IMR-90 (cell line): ENCODE measurements around the gene MAGED1. TPM values are rescaled to one million over a fixed set of nuclear protein-coding genes. Genes with fewer than 3 reads are reported as not detected.

ENCODE experiments used
- ATAC-seq: fragments of 200-7000 bp; cut with Tn5 transposase; 2 replicates; pipeline ENCODE4 v1.9.1; 2020; ENCODE audit warnings: low read depth, mild to moderate bottlenecking, moderate library complexity
- BruUV-seq: library from RNA; stranded (reverse); fragments of 400-500 nt; replicated peaks from 2 replicates; lab custom pipeline; 2021; lab: Mats Ljungman, UMichigan
- CTCF ChIA-PET: fragments of 300-600 bp; formaldehyde crosslinking; extraction: SDS; loops from one replicate; lab custom pipeline; 2021; ENCODE audit warnings: antibody characterized with exemption; lab: Yijun Ruan, JAX
- POLR2A ChIA-PET: fragments of 300-600 bp; sonication (Branson Sonifier 250); formaldehyde crosslinking; loops from one replicate; lab custom pipeline; 2022; ENCODE audit warnings: antibody characterized with exemption; ENCODE audit not compliant: unreplicated experiment; lab: Charles Lee
- DNase-seq: peaks from one replicate; pipeline ENCODE4 v3.0.0; 2013
- H2AFZ ChIP-seq: replicated peaks from 2 replicates; pipeline ENCODE3; 2013; ENCODE audit warnings: low read length, mild to moderate bottlenecking; ENCODE audit not compliant: poor library complexity
- H2AK5ac ChIP-seq: 2 replicates; pipeline ENCODE4 v1.6.1; 2013; ENCODE audit warnings: low read depth, low read length, inconsistent platforms
- H2AK9ac ChIP-seq: replicated peaks from 2 replicates; pipeline ENCODE3; 2013; ENCODE audit warnings: mild to moderate bottlenecking, low read depth, low read length, moderate library complexity; ENCODE audit not compliant: poor library complexity
- H2BK120ac ChIP-seq: 2 replicates; pipeline ENCODE4 v1.6.1; 2013; ENCODE audit warnings: low read depth, low read length, inconsistent platforms
- H2BK15ac ChIP-seq: 3 replicates; pipeline ENCODE4 v1.6.1; 2013; ENCODE audit warnings: low read depth, low read length, inconsistent platforms
- H2BK20ac ChIP-seq: 2 replicates; pipeline ENCODE4 v1.6.1; 2013; ENCODE audit warnings: low read depth, mild to moderate bottlenecking, inconsistent platforms, low read length, moderate library complexity
- H2BK5ac ChIP-seq: 2 replicates; pipeline ENCODE4 v1.6.1; 2013; ENCODE audit warnings: mild to moderate bottlenecking, low read depth, low read length, inconsistent platforms; ENCODE audit not compliant: poor library complexity, severe bottlenecking
- H3K14ac ChIP-seq: replicated peaks from 2 replicates; pipeline ENCODE4 v1.6.1; 2013; ENCODE audit warnings: low read depth, low read length, inconsistent platforms
- H3K18ac ChIP-seq: 2 replicates; pipeline ENCODE4 v1.6.1; 2013; ENCODE audit warnings: low read depth, low read length, control low read depth
- H3K23ac ChIP-seq: 2 replicates; pipeline ENCODE4 v1.6.1; 2013; ENCODE audit warnings: low read depth, low read length, inconsistent platforms
- H3K27ac ChIP-seq: 2 replicates; pipeline ENCODE4 v1.5.1; 2013; ENCODE audit warnings: mild to moderate bottlenecking, control low read depth, low read length; ENCODE audit not compliant: insufficient read depth
- H3K27me3 ChIP-seq: 2 replicates; pipeline ENCODE4 v1.6.1; 2013; ENCODE audit warnings: low read length; ENCODE audit not compliant: control insufficient read depth, insufficient read depth
- H3K36me3 ChIP-seq: 2 replicates; pipeline ENCODE4 v1.6.1; 2013; ENCODE audit warnings: low read length, mixed read lengths; ENCODE audit not compliant: control insufficient read depth, insufficient read depth
- H3K4ac ChIP-seq: 2 replicates; pipeline ENCODE4 v1.6.1; 2013; ENCODE audit warnings: low read depth, low read length, inconsistent platforms
- H3K4me1 ChIP-seq: 2 replicates; pipeline ENCODE4 v1.6.1; 2013; ENCODE audit warnings: low read length, mixed read lengths; ENCODE audit not compliant: control insufficient read depth, insufficient read depth
- H3K4me2 ChIP-seq: 2 replicates; pipeline ENCODE4 v1.6.1; 2013; ENCODE audit warnings: low read depth, mild to moderate bottlenecking, control low read depth, low read length, moderate library complexity
- H3K4me3 ChIP-seq: 2 replicates; pipeline ENCODE4 v1.5.1; 2013; ENCODE audit warnings: low read depth, mild to moderate bottlenecking, control low read depth, low read length, moderate library complexity; ENCODE audit not compliant: insufficient read depth
- H3K56ac ChIP-seq: 2 replicates; pipeline ENCODE4 v1.6.1; 2013; ENCODE audit warnings: low read length, inconsistent platforms; ENCODE audit not compliant: insufficient read depth; ENCODE audit errors: extremely low read depth
- H3K79me1 ChIP-seq, 2 experiments: 2 replicates each; pipeline ENCODE4 v1.6.1; 2013; ENCODE audit warnings: low read length in 2 of 2, inconsistent platforms in 1 of 2, low read depth in 1 of 2
- H3K9ac ChIP-seq: 2 replicates; pipeline ENCODE4 v1.6.1; 2013; ENCODE audit warnings: low read depth, low read length, control low read depth
- H3K9me1 ChIP-seq: 2 replicates; pipeline ENCODE4 v1.6.1; 2013; ENCODE audit warnings: low read length, inconsistent platforms; ENCODE audit not compliant: insufficient read depth
- H3K9me3 ChIP-seq: 2 replicates; pipeline ENCODE4 v1.6.1; 2013; ENCODE audit warnings: low read length; ENCODE audit not compliant: control insufficient read depth, insufficient read depth
- H4K20me1 ChIP-seq: 2 replicates; pipeline ENCODE4 v1.6.1; 2013; ENCODE audit warnings: low read length, inconsistent platforms; ENCODE audit not compliant: insufficient read depth
- H4K5ac ChIP-seq: 2 replicates; pipeline ENCODE4 v1.6.1; 2013; ENCODE audit warnings: mild to moderate bottlenecking, low read depth, low read length, control low read depth
- H4K8ac ChIP-seq, 2 experiments: 2 replicates each; pipeline ENCODE4 v1.6.1; 2013; ENCODE audit warnings: low read depth in 2 of 2, low read length in 2 of 2, control low read depth in 1 of 2, inconsistent platforms in 1 of 2
- H4K91ac ChIP-seq: 2 replicates; pipeline ENCODE4 v1.6.1; 2013; ENCODE audit warnings: low read depth, low read length, inconsistent platforms; ENCODE audit not compliant: insufficient read depth
- BHLHE40 ChIP-seq: fragments of 150-350 bp; IDR thresholded peaks from 2 replicates; pipeline ENCODE4 v1.6.1; 2016; ENCODE audit warnings: mild to moderate bottlenecking, low read depth, low read length
- CEBPB ChIP-seq: IDR thresholded peaks from 2 replicates; pipeline ENCODE4 v1.6.1; 2012; ENCODE audit warnings: low read depth, low read length, improper control_type of control experiment
- CHD1 ChIP-seq: IDR thresholded peaks from 2 replicates; pipeline ENCODE4 v1.6.1; 2012; ENCODE audit warnings: low read depth, low read length, improper control_type of control experiment
- CTCF ChIP-seq: conservative IDR thresholded peaks from 2 replicates; pipeline ENCODE4 v1.5.1; 2012; ENCODE audit warnings: mild to moderate bottlenecking, low read depth, low read length, improper control_type of control experiment
- ELK1 ChIP-seq: fragments of 150-350 bp; IDR thresholded peaks from 2 replicates; pipeline ENCODE4 v1.6.1; 2016; ENCODE audit warnings: low read depth, mild to moderate bottlenecking, low read length, moderate library complexity, borderline replicate concordance
- FOS ChIP-seq: fragments of 150-350 bp; IDR thresholded peaks from 2 replicates; pipeline ENCODE4 v1.6.1; 2016; ENCODE audit warnings: low read depth, low read length
- MAFK ChIP-seq: IDR thresholded peaks from 2 replicates; pipeline ENCODE4 v1.6.1; 2012; ENCODE audit warnings: low read depth, low read length, improper control_type of control experiment
- MAZ ChIP-seq: IDR thresholded peaks from 2 replicates; pipeline ENCODE4 v1.6.1; 2012; ENCODE audit warnings: low read depth, mild to moderate bottlenecking, low read length, improper control_type of control experiment, moderate library complexity, borderline replicate concordance
- MXI1 ChIP-seq: IDR thresholded peaks from 2 replicates; pipeline ENCODE4 v1.6.1; 2012; ENCODE audit warnings: low read depth, mild to moderate bottlenecking, low read length, moderate library complexity, borderline replicate concordance
- POLR2A ChIP-seq: IDR thresholded peaks from 2 replicates; pipeline ENCODE4 v1.6.1; 2012; ENCODE audit warnings: mild to moderate bottlenecking, low read depth, low read length
- RAD21 ChIP-seq: IDR thresholded peaks from 2 replicates; pipeline ENCODE4 v1.6.1; 2012; ENCODE audit warnings: low read length, improper control_type of control experiment
- RCOR1 ChIP-seq: IDR thresholded peaks from 2 replicates; pipeline ENCODE4 v1.6.1; 2012; ENCODE audit warnings: mild to moderate bottlenecking, low read length, improper control_type of control experiment; ENCODE audit not compliant: insufficient replicate concordance
- RFX5 ChIP-seq: IDR thresholded peaks from 2 replicates; pipeline ENCODE4 v1.8.0; 2012; ENCODE audit warnings: low read depth, mild to moderate bottlenecking, low read length, moderate library complexity
- SMC3 ChIP-seq: fragments of 150-350 bp; IDR thresholded peaks from 2 replicates; pipeline ENCODE4 v1.6.1; 2016; ENCODE audit warnings: low read depth, mild to moderate bottlenecking, antibody characterized with exemption, low read length, moderate library complexity
- USF2 ChIP-seq: fragments of 150-350 bp; IDR thresholded peaks from 2 replicates; pipeline ENCODE4 v1.6.1; 2017; ENCODE audit warnings: mild to moderate bottlenecking, antibody characterized with exemption, low read length, low read depth
- WGBS, 2 experiments: methylation state at CpG; one replicate each; pipeline versions ENCODE4 v1.1.5 to v1.1.7; 2013; ENCODE audit warnings: missing lambda C conversion rate in 2 of 2; ENCODE audit not compliant: insufficient read length in 1 of 2; ENCODE audit errors: extremely low coverage in 2 of 2; 5-methylcytosine and 5-hydroxymethylcytosine counted together
- dilution Hi-C: fragments of 300-500 bp; cut with HindIII; formaldehyde crosslinking; loops from one replicate; pipeline ENCODE4 v1.14.3; 2018; ENCODE audit warnings: low sequenced_read_pairs; ENCODE audit not compliant: unreplicated experiment
- in situ Hi-C: fragments of 300-500 bp; cut with MboI; formaldehyde crosslinking; loops from 3 replicates; pipeline ENCODE4 v1.14.3; 2019; ENCODE audit warnings: low sequenced_read_pairs, inconsistent platforms, mixed read lengths
- intact Hi-C: fragments of 100-400 bp; cut with micrococcal nuclease; formaldehyde crosslinking; loops from 2 replicates; pipeline ENCODE4 v1.10.0; 2022
- polyA plus RNA-seq, 3 experiments: library from polyadenylated mRNA; depleted of rRNA; stranded (reverse); fragments of >200 nt; gene quantifications; 2 replicates each; pipeline ENCODE4 v1.2.3, GENCODE V29; 2012; ENCODE audit warnings: low replicate concordance in 1 of 3
- total RNA-seq: library from RNA; depleted of rRNA; stranded (reverse); fragments of >200 nt; gene quantifications from 2 replicates; pipeline ENCODE4 v1.2.3, GENCODE V29; 2012

MAGED1 gene
- total and polyA plus RNA-seq, 2 of the 4 experiments (the other 2 are of a cell fraction) = 484 to 552 TPM

GRCh38 chrX:51852621-51853020 lies 40.8 kb upstream of the MAGED1 start:
- H4K8ac ChIP-seq = no peak overlapping the region
- CTCF ChIA-PET = interaction anchor here (0.7 kb wide), 1 partner anchor 14 kb away, joined by 3 read pairs; no protein-coding TSS in a partner anchor

More at GRCh38 chrX:51852621-51853020, 40.8 kb upstream of the MAGED1 start:
- Histone ChIP-seq H3K4me1 (no peaks in the 10 kb centered on the region), H3K4ac (no peak overlapping the region), H2BK20ac (no peak overlapping the region), H3K4me3 (no peak overlapping the region), H3K79me1 (peaks cover 0 to 5% of the 10 kb centered on the region in 2 experiments; a peak in 3 of 4 replicates), H3K27me3 (no peaks in the 10 kb centered on the region; the same call in 1 of the 2 replicates), H3K14ac (no peak overlapping the region), H3K27ac (no peak overlapping the region), H4K5ac (no peak overlapping the region), H4K20me1 (0 out of 2 replicates have a peak, but pooled peaks cover 4% of the 10 kb centered on the region), H3K4me2 (no peak overlapping the region), H2AFZ (no peak overlapping the region), H3K9ac (no peak overlapping the region), H2AK5ac (no peak overlapping the region), H3K18ac (no peak overlapping the region), H3K36me3 (no peaks in the 10 kb centered on the region), H3K23ac (no peak overlapping the region), H3K9me1 (no peaks in the 10 kb centered on the region), H2BK5ac (no peak overlapping the region), H3K9me3 (peaks cover 6% of the 10 kb centered on the region; the same call in 1 of the 2 replicates), H4K91ac (no peak overlapping the region), H2BK15ac (no peak overlapping the region), H2AK9ac (no peak overlapping the region), H3K56ac (no peak overlapping the region), H2BK120ac (no peak overlapping the region)
- no CpG with 5 or more reads among the region's 3 CpGs for WGBS, 2 experiments
- DNase-seq = no peak
- BruUV-seq = no TSS peak
- intact Hi-C loops = no loop called here
- POLR2A ChIA-PET = no interaction called here
- ATAC-seq = no peak
- in situ Hi-C loops = no loop called here
- TF ChIP-seq RCOR1 = no peak
- no peak for TF ChIP-seq FOS
- TF ChIP-seq RAD21 = no peak
- TF ChIP-seq MAFK = no peak
- TF ChIP-seq BHLHE40 = no peak
- no peak for TF ChIP-seq MAZ
- no peak for TF ChIP-seq CEBPB
- TF ChIP-seq USF2 = no peak
- TF ChIP-seq ELK1 = no peak
- TF ChIP-seq CHD1 = no peak
- TF ChIP-seq POLR2A = no peak
- TF ChIP-seq RFX5 = no peak
- no peak for TF ChIP-seq CTCF
- no peak for TF ChIP-seq MXI1
- TF ChIP-seq SMC3 = no peak
- dilution Hi-C loops = no loop called here
